ENCODE measurements around the gene B3GNT5.

DNA sequence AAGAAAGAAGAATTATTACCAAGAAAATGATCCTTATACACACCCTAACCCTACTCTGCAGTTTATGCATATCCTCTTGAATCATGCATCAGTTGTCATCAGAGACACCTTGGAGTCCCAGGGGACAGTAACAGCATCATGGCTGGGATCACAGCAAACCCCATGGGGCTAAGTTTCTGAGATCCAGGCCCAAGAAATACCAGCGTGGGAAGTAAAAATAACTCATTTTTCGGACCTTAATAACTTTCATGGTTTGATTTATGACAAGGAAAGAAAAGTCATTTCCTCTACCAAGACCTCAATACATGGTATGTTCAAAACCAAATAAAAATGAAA is 38.8 kb upstream of the B3GNT5 start:
- TF ChIP-seq, protein P1, sequence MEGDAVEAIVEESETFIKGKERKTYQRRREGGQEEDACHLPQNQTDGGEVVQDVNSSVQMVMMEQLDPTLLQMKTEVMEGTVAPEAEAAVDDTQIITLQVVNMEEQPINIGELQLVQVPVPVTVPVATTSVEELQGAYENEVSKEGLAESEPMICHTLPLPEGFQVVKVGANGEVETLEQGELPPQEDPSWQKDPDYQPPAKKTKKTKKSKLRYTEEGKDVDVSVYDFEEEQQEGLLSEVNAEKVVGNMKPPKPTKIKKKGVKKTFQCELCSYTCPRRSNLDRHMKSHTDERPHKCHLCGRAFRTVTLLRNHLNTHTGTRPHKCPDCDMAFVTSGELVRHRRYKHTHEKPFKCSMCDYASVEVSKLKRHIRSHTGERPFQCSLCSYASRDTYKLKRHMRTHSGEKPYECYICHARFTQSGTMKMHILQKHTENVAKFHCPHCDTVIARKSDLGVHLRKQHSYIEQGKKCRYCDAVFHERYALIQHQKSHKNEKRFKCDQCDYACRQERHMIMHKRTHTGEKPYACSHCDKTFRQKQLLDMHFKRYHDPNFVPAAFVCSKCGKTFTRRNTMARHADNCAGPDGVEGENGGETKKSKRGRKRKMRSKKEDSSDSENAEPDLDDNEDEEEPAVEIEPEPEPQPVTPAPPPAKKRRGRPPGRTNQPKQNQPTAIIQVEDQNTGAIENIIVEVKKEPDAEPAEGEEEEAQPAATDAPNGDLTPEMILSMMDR (IDR thresholded peaks at IDR 0.05) = no peak
- TF ChIP-seq, protein P2, sequence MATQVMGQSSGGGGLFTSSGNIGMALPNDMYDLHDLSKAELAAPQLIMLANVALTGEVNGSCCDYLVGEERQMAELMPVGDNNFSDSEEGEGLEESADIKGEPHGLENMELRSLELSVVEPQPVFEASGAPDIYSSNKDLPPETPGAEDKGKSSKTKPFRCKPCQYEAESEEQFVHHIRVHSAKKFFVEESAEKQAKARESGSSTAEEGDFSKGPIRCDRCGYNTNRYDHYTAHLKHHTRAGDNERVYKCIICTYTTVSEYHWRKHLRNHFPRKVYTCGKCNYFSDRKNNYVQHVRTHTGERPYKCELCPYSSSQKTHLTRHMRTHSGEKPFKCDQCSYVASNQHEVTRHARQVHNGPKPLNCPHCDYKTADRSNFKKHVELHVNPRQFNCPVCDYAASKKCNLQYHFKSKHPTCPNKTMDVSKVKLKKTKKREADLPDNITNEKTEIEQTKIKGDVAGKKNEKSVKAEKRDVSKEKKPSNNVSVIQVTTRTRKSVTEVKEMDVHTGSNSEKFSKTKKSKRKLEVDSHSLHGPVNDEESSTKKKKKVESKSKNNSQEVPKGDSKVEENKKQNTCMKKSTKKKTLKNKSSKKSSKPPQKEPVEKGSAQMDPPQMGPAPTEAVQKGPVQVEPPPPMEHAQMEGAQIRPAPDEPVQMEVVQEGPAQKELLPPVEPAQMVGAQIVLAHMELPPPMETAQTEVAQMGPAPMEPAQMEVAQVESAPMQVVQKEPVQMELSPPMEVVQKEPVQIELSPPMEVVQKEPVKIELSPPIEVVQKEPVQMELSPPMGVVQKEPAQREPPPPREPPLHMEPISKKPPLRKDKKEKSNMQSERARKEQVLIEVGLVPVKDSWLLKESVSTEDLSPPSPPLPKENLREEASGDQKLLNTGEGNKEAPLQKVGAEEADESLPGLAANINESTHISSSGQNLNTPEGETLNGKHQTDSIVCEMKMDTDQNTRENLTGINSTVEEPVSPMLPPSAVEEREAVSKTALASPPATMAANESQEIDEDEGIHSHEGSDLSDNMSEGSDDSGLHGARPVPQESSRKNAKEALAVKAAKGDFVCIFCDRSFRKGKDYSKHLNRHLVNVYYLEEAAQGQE (IDR thresholded peaks at IDR 0.05; ENCODE audit: insufficient read depth in 1 of 2, low read depth in 2 of 2, low read length in 1 of 2) = no peak
- no peak for TF ChIP-seq POLR2AphosphoS5 (IDR thresholded peaks at IDR 0.05; ENCODE audit: low read depth, low read length)
- no peak for TF ChIP-seq SIN3A (IDR thresholded peaks at IDR 0.05; ENCODE audit: borderline replicate concordance, insufficient read depth, low read depth, low read length)
- TF ChIP-seq TCF7L2 (IDR thresholded peaks at IDR 0.05; ENCODE audit: low read depth, low read length) = no peak

Measured in Panc1 (cell line).